Raji (cell line): Measurements from ENCODE around the gene IPO11.

Experiments
- POLR2A ChIP-seq: IDR thresholded peaks from 2 replicates; pipeline ENCODE4 v1.6.1; 2011; ENCODE audit warnings: low read depth, low read length, control low read depth; ENCODE audit not compliant: insufficient read depth

The IPO11 gene

GRCh38 chr5:62653864-62654575, 241.5 kb downstream of the IPO11 start:
- TF ChIP-seq POLR2A: no peak

- TF ChIP-seq POLR2A: no peak
These were observed 248.6 kb downstream of the IPO11 start for GRCh38 chr5:62661126-62661525.

GRCh38 chr5:62662521-62662920, 250.0 kb downstream of the IPO11 start:
- no peak for TF ChIP-seq POLR2A

- no peak for TF ChIP-seq POLR2A
These were observed 258.9 kb downstream of the IPO11 start for GRCh38 chr5:62671479-62671878.
